ENCODE measurements around the gene SLC29A3. TPM values are rescaled to one million over a fixed set of nuclear protein-coding genes. Genes with fewer than 3 reads are reported as not detected.

The SLC29A3 gene
- total and polyA plus RNA-seq, 2 experiments from 2014 or later: 10.3 to 12.3 TPM

GRCh38 chr10:71299071-71299785, 19.8 kb upstream of the SLC29A3 start (continued):
- TF ChIP-seq STAT1 (IDR thresholded peaks at IDR 0.05; ENCODE audit: unreplicated experiment): no peak
- TF ChIP-seq CREB1 (CRISPR knock-in tag; IDR thresholded peaks at IDR 0.05; ENCODE audit: low read depth): no peak
- TF ChIP-seq JUNB (IDR thresholded peaks at IDR 0.05; ENCODE audit: unreplicated experiment): no peak
- TF ChIP-seq ETS1 (IDR thresholded peaks at IDR 0.05): no peak
- no peak for TF ChIP-seq CTCF (conservative IDR thresholded peaks at IDR 0.05; ENCODE audit: low read depth in 2 of 2)
- TF ChIP-seq EZH2 (IDR thresholded peaks at IDR 0.05; ENCODE audit: low read depth, unreplicated experiment): no peak
- no peak for TF ChIP-seq ZNF331 (CRISPR knock-in tag; IDR thresholded peaks at IDR 0.05; ENCODE audit: low read depth)

GRCh38 chr10:71300555-71301370, 18.3 kb upstream of the SLC29A3 start:
- no peaks in the 10 kb centered on the region for H3K4me1 ChIP-seq (ENCODE audit: insufficient read depth)
- no peak for ATAC-seq
- no peak overlapping the region for H3K27ac ChIP-seq (ENCODE audit: low read depth)
- Mint-ChIP-seq H3K4me1 (no peaks in the 10 kb centered on the region), H3K4me3 (no peak overlapping the region), H3K27ac (no peak overlapping the region), H3K36me3 (ENCODE audit: low read depth) (peaks cover 27% of the 10 kb centered on the region), H3K9me3 (no peaks in the 10 kb centered on the region), H3K27me3 (ENCODE audit: insufficient read depth, low read depth, poor library complexity) (peaks cover 3% of the 10 kb centered on the region)
- H3K9me2 ChIP-seq (ENCODE audit: insufficient read depth): no peaks in the 10 kb centered on the region
- H3K4me2 ChIP-seq: no peak overlapping the region
- H3K36me3 ChIP-seq (ENCODE audit: insufficient read depth): no peaks in the 10 kb centered on the region
- H3K27me3 ChIP-seq (ENCODE audit: insufficient read depth): no peaks in the 10 kb centered on the region
- H3K4me3 ChIP-seq: no peak overlapping the region
- DNase-seq (ENCODE audit: low spot score): no peak
- H3K79me2 ChIP-seq (replicated peaks; ENCODE audit: insufficient read depth): no peaks in the 10 kb centered on the region
- H2AFZ ChIP-seq: no peak overlapping the region
- 0 out of 2 replicates have a peak, but pooled peaks cover 4% of the 10 kb centered on the region for H4K20me1 ChIP-seq (replicated peaks; ENCODE audit: insufficient read depth)
- H3F3A ChIP-seq (replicated peaks; ENCODE audit: low read depth): no peaks in the 10 kb centered on the region
- TF ChIP-seq ZNF462 (CRISPR knock-in tag; IDR thresholded peaks at IDR 0.05) (no peak), CTCF (conservative IDR thresholded peaks at IDR 0.05; ENCODE audit: low read depth in 2 of 2) (no peak), JUNB (IDR thresholded peaks at IDR 0.05; ENCODE audit: unreplicated experiment) (no peak), STAT1 (IDR thresholded peaks at IDR 0.05; ENCODE audit: unreplicated experiment) (no peak), ETS1 (IDR thresholded peaks at IDR 0.05) (no peak), CREB1 (CRISPR knock-in tag; IDR thresholded peaks at IDR 0.05; ENCODE audit: low read depth) (no peak), POLR2AphosphoS5 (IDR thresholded peaks at IDR 0.05; ENCODE audit: low read depth) (no peak)

Data from GM23338 (cell line).